Fibroblast of pulmonary artery (primary cell): ENCODE measurements around the gene SPEG.

Source experiments
- DNase-seq: peaks from one replicate; pipeline ENCODE4 v3.0.0-alpha.2; 2010; ENCODE audit warnings: low read depth
- H3K4me3 ChIP-seq: replicated peaks from 2 replicates; pipeline ENCODE4 v1.5.1; 2011; ENCODE audit warnings: low read depth, mild to moderate bottlenecking, control low read depth, low read length, moderate library complexity
- CTCF ChIP-seq: IDR thresholded peaks from 2 replicates; pipeline ENCODE4 v1.5.1; 2011; ENCODE audit warnings: mild to moderate bottlenecking, control low read depth, low read length, inconsistent platforms; ENCODE audit errors: missing control alignments

Gene SPEG

DNA sequence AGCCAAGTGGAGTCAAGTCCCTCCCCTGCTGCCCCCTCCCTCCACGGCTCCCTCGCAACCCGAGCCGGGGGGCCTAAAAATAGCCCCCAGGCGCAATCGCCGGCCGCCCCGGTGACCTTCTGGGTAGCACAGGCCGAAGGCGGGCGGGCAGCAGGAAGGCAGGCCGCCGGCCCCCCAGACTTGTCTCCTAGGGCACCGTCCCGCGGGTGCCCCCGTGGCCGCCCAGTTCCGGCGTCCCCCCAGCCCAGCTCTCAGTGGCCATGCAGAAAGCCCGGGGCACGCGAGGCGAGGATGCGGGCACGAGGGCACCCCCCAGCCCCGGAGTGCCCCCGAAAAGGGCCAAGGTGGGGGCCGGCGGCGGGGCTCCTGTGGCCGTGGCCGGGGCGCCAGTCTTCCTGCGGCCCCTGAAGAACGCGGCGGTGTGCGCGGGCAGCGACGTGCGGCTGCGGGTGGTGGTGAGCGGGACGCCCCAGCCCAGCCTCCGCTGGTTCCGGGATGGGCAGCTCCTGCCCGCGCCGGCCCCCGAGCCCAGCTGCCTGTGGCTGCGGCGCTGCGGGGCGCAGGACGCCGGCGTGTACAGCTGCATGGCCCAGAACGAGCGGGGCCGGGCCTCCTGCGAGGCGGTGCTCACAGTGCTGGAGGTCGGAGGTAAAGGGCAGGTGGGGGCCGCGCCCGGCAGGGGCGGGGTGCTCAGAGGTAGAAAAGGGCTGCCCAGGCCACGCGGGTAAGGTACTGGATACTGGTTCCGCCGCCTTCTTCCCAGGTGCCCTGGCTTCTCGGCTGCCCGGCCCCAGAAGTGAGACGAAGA lies at the start of gene SPEG:
SPEG (plus strand) TSS at position 126 of the 808 bp plus-strand sequence; CDS start at position 261, 135 bp downstream.
- H3K4me3 ChIP-seq = no peak within 1 kb of the TSS
- no peak for TF ChIP-seq CTCF
- DNase-seq = no peak

DNA sequence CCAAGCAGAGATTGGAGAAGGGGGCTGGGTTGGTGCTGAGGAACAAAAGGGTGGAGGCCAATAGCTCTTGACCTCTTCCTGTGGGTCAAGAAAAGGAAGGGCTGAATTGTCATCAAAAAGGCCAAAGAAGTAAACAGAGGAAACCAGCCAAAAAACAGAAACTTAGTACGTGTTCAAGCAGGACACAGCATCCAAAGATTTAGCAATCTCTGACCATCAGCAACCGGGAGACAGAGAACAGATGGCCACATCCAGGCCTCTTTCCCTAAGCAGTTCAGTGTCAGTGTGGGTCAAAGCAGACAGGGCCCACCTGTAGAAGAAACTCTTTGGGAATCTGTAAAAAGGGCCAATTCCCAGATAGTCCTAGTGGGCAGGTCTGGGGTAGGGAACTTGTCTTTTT lies 49.8 kb upstream of the SPEG start:
- no peak for DNase-seq
- H3K4me3 ChIP-seq = no peak overlapping the region
- no peak for TF ChIP-seq CTCF

DNA sequence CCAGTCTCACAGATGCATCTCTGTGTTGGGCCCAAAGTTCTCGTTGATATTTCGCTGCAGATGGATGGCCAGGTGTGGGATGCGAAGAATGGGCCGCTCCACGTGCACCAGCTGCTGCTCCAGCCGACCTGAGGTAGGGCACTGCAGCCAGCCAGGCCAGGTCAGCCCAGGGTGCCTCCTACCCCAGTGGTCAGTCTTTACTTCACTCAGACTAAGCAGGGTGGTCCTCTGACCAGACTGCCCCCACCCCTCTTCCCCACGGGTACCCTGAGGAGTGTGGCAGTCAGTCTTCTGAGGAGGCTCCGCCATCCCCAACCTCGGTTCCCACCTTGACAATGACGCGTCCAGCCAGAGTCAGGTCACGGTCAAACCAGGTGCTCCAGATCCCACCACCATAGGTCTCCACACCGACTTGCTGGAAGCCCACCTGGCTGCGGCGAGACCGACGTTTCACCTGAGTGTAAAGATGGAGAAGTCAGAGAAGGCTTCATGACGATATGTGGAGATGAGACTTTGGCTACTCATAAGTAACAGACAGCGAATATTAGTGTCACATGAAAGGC lies 48.6 kb upstream of the SPEG start:
- no peak for TF ChIP-seq CTCF
- no peak for DNase-seq
- no peak overlapping the region for H3K4me3 ChIP-seq

- peak overlapping the region; percentile 84 for H3K4me3 ChIP-seq
- no peak for TF ChIP-seq CTCF
- no peak for DNase-seq
These were observed 47.9 kb upstream of the SPEG start for GRCh38 chr2:219386532-219387280.

- H3K4me3 ChIP-seq = peak within 1 kb of the TSS; percentile 84
- peak; percentile 94 for DNase-seq
- TF ChIP-seq CTCF = no peak
These were observed 47.1 kb upstream of the SPEG start, which contains the start of gene DNPEP for GRCh38 chr2:219387306-219388120. Gene DNPEP (minus strand): TSS chr2:219387912. CDS start chr2:219387794, 118 bp downstream.

DNA sequence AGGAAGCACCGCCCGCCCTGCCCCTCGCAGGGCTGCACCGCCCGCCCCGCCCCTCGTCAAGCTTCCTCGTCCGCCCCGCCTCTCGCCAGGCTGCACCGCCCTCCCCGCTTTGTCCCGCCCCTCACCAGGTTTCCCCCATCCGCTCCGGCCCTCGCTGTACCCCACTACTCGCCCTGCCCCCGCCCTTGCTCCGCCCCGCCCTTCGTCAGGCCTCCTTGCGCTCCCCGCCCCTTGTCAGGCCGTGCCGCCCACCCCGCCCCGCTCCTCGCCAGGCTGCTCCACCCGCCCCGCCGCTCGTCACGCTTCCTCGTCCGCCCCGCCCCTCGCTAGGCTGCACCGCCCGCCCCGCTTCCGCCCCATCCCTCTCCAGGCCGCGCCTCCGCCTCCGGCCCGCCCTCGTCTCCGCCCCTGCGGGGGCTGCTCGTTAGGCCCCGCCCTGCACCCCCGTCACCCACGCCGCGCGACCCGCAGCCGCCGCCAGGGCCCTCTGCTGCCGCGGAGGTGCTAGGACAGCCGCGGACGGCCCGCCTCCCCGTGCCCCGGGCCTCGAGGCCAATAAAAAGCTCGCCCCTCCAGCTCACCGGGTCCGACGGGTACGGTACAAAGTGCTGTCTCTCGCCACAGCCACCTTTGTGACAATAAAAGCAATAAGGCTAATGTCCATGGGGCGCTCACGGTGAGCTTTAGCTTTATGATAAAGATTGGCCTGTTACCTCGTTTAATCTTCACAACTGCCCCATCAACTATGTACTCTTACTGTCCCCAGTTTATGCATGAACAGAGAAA lies 46.3 kb upstream of the SPEG start:
- H3K4me3 ChIP-seq = peak overlapping the region; percentile 45
- DNase-seq = peak; percentile 97
- peak; percentile 21 for TF ChIP-seq CTCF
